Immature natural killer cell (primary cell): Measurements from ENCODE around the gene DUS4L. TPM values are rescaled to one million over a fixed set of nuclear protein-coding genes. Genes with fewer than 3 reads are reported as not detected.

Experiments used
- DNase-seq, 3 donors: peaks; one replicate each; pipeline ENCODE4 v3.0.0; 2022; ENCODE audit warnings: mixed read lengths in 1 of 3
- H3K27ac Mint-ChIP-seq, 6 donors: one replicate each; pipeline ENCODE4 v1.8.0; 2020; ENCODE audit warnings: mixed read lengths in 6 of 6, mild to moderate bottlenecking in 5 of 6, inconsistent platforms in 4 of 6, moderate library complexity in 3 of 6
- H3K27me3 Mint-ChIP-seq, 3 donors: one replicate each; pipeline ENCODE4 v1.8.0; 2020 to 2021; ENCODE audit warnings: low read depth in 3 of 3, mild to moderate bottlenecking in 3 of 3, mixed read lengths in 3 of 3, moderate library complexity in 3 of 3, inconsistent platforms in 1 of 3
- H3K36me3 Mint-ChIP-seq, 3 donors: one replicate each; pipeline ENCODE4 v1.8.0; 2020; ENCODE audit warnings: mixed read lengths in 3 of 3, inconsistent platforms in 2 of 3, mild to moderate bottlenecking in 2 of 3
- H3K4me1 Mint-ChIP-seq, 2 donors: one replicate each; pipeline ENCODE4 v1.8.0; 2020; ENCODE audit warnings: inconsistent platforms in 2 of 2, mild to moderate bottlenecking in 2 of 2, mixed read lengths in 2 of 2, moderate library complexity in 1 of 2
- H3K4me3 Mint-ChIP-seq, 5 donors: one replicate each; pipeline ENCODE4 v1.8.0; 2020; ENCODE audit warnings: mild to moderate bottlenecking in 5 of 5, mixed read lengths in 5 of 5, inconsistent platforms in 3 of 5, moderate library complexity in 3 of 5
- H3K9me3 Mint-ChIP-seq, 6 donors: one replicate each; pipeline ENCODE4 v1.8.0; 2020; ENCODE audit warnings: mild to moderate bottlenecking in 6 of 6, mixed read lengths in 6 of 6, inconsistent platforms in 4 of 6, moderate library complexity in 3 of 6
- polyA plus RNA-seq, 3 donors: library from polyadenylated mRNA; unstranded; fragments of 300-500 nt; fragmentation: Illumina TruSeq; gene quantifications; one replicate each; pipeline ENCODE4 v1.2.3, GENCODE V29; 2021

DUS4L gene
- polyA plus RNA-seq, 3 donors from 2014 or later, result 3.7 to 7.3 (median 4.1) TPM

DNA sequence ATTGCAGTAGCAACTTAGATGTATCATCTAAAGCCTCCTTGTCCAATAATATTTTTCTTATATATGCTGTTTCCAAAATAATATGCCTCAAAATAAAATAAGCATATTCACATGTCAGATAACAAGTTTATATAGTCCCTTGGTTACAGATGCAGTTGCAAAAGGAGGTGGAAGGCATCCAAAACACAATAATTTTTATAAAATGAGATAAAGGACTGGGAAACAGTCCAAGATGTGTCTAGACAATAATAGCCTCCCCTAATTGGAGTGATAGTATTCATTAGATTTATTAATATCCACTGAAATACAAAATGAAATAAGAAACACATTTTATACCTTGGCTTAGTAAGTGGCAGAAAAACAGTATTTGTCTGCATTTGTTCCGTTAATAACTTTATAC lies 46.6 kb downstream of the DUS4L start:
- H3K27ac Mint-ChIP-seq, result no peak overlapping the region
- peaks cover 14 to 27% (median 25%) of the 10 kb centered on the region in 3 donors for H3K36me3 Mint-ChIP-seq
- H3K4me3 Mint-ChIP-seq, result no peak overlapping the region
- H3K27me3 Mint-ChIP-seq, result no peaks in the 10 kb centered on the region
- no peak for DNase-seq
- no peaks in the 10 kb centered on the region for H3K9me3 Mint-ChIP-seq
- H3K4me1 Mint-ChIP-seq, result no peaks in the 10 kb centered on the region

DNA sequence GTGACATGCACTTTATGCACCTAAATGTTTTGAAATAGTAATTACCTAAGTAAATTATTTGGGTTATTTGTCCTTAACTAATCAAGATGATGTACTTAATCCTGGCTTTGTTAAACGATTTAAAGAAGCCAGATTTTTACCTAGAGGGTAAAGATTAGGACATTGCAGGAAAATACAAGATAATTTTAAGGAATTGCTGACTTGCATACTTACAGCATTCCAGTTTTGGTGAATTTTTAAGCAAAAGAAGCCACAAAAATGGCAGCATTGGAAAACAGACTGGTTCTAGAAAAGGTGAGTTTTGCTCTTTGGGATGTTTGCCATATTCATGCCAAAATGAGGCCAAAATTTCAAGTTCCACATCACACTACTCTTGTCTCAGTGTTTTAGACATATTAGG lies 49.7 kb downstream of the DUS4L start:
- Mint-ChIP-seq H3K9me3 (no peaks in the 10 kb centered on the region), H3K36me3 (peaks cover 20 to 34% (median 29%) of the 10 kb centered on the region in 3 donors), H3K4me1 (no peaks in the 10 kb centered on the region), H3K4me3 (no peak overlapping the region), H3K27ac (no peak overlapping the region), H3K27me3 (no peaks in the 10 kb centered on the region)
- no peak for DNase-seq

DNA sequence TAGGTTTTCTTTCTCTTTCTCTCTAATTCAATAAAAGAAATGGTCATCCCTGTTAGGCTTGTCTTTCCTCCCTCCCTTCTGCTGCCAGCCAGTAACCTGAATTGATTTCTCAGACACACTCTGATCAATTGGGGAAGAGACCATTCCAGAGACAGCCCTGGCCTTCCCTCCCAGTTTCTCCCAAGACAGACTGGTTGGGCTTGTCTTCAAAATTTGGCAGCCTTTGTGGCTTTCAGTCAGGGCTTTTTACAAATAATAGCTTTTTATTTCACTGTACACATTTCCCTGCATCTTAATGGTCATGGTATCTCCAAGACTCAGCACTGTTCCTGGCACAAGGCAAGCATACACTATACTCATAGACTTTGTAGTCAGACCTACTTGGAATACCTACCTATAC lies 50.2 kb downstream of the DUS4L start:
- no peaks in the 10 kb centered on the region for H3K27me3 Mint-ChIP-seq
- no peak overlapping the region for H3K4me3 Mint-ChIP-seq
- H3K4me1 Mint-ChIP-seq, result no peaks in the 10 kb centered on the region
- DNase-seq, result no peak
- H3K9me3 Mint-ChIP-seq, result no peaks in the 10 kb centered on the region
- peaks cover 16 to 30% (median 24%) of the 10 kb centered on the region in 3 donors for H3K36me3 Mint-ChIP-seq
- H3K27ac Mint-ChIP-seq, result no peak overlapping the region

DNA sequence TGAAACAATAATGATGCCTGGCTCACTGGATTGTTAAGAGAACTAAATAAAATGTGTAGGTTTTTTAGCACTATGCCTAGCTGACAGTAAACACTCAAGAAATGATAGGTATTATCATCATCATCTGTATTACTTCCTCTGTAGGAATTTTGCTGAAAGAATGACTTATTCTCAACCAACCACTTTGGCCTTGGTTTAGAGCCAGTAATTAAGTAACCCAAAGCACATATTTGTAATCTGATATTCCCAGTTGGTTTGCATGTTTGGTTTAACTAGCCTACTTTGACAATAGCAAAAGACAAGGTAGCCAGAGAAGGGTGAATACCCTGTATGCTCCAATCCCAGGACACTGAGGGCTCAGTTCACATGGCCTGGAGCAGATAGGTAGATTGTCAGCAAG lies 50.7 kb downstream of the DUS4L start:
- H3K9me3 Mint-ChIP-seq, result no peaks in the 10 kb centered on the region
- no peak for DNase-seq
- H3K4me3 Mint-ChIP-seq, result no peak overlapping the region
- no peak overlapping the region for H3K27ac Mint-ChIP-seq
- no peaks in the 10 kb centered on the region for H3K4me1 Mint-ChIP-seq
- no peaks in the 10 kb centered on the region for H3K27me3 Mint-ChIP-seq
- peaks cover 16 to 26% (median 20%) of the 10 kb centered on the region in 3 donors for H3K36me3 Mint-ChIP-seq

DNA sequence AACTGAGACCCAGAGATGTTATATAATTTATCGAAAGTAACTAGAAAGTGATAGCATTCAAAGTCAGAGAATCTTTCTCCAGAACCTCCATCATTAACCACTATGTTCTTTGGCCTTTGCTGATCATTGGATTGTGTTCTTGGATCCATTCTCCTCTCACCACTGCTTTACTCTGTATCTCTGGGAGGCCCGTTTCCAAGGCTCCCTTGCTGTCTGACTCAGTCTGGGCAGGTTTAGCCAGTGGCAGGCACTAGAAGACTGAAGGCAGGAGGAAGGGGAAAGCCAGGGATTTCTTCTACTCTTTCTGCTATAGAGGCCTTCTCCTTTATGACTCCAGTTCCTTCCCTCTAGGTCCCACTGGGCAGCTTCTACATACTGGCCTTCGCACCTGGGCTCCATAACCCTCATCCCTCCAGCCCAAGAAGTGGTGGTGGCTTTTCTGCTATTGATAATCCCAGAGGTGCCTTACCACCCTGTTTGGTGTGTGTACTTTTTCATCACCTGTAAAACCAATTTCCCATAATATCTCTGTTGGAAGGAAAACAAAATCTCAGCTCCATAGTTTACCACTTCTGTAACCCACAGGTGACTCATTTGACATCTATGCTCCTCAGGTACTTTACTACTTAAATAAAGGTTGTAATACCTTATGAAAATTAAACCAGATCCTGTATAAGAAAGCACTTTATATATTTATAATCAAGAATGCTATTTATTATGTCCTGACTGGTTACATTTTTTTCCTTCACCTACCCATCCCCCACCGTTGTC lies 52.3 kb downstream of the DUS4L start:
- Mint-ChIP-seq H3K27ac (no peak overlapping the region), H3K4me1 (no peaks in the 10 kb centered on the region), H3K36me3 (peaks cover 12 to 26% (median 20%) of the 10 kb centered on the region in 3 donors), H3K4me3 (no peak overlapping the region), H3K27me3 (no peaks in the 10 kb centered on the region), H3K9me3 (no peaks in the 10 kb centered on the region)
- DNase-seq, result no peak

DNA sequence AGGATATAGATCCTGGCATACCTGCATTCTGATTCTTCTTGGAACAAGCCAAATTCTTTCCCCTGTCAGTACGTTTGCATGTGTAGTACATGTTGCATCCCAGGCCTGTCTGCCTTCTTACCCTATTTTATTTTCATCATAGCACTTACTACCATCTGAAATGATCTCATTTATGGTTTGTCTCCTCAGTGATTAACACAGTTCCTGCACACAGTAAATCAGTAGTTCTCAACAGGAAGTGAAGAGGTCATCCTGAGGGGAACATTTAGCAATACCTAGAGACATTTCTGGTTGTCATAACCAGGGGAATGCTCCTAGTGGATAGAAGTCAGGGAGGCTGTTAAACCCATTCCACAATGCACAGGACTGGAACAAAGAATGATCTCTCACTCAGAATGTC lies 58.7 kb downstream of the DUS4L start:
- DNase-seq, result no peak
- peaks cover 0 to 1% (median 0%) of the 10 kb centered on the region in 6 donors for H3K9me3 Mint-ChIP-seq
- H3K27me3 Mint-ChIP-seq, result no peaks in the 10 kb centered on the region

DNA sequence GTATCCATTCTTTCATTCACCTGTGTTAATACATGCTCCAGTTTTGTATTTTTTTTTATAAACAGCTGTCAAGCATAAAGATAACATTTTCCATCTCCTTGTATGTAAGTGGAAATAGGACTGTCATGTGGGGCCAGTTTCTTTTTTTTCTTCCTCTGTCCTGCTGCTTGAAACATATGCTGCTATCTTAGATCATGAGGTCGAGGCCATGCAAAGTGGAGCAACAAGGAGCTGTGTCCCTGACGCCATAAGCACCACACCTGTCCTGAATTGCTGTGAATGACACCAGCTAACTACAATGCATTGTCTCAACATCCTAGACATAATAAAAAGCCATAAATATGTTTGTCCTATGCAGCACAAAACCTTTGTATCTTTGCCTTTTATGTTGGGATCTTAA lies 59.1 kb downstream of the DUS4L start:
- DNase-seq, result no peak
- no peaks in the 10 kb centered on the region for H3K27me3 Mint-ChIP-seq
- no peak overlapping the region for H3K4me3 Mint-ChIP-seq
- peaks cover 7 to 17% (median 7%) of the 10 kb centered on the region in 3 donors for H3K36me3 Mint-ChIP-seq
- H3K4me1 Mint-ChIP-seq, result no peaks in the 10 kb centered on the region
- H3K9me3 Mint-ChIP-seq, result peaks cover 0 to 2% (median 0%) of the 10 kb centered on the region in 6 donors
- H3K27ac Mint-ChIP-seq, result no peak overlapping the region

More for the DNA sequence above, 58.7 kb downstream of the DUS4L start:
- Mint-ChIP-seq H3K4me1 (no peaks in the 10 kb centered on the region), H3K36me3 (peaks cover 4 to 14% (median 7%) of the 10 kb centered on the region in 3 donors), H3K27ac (no peak overlapping the region), H3K4me3 (no peak overlapping the region)

DNA sequence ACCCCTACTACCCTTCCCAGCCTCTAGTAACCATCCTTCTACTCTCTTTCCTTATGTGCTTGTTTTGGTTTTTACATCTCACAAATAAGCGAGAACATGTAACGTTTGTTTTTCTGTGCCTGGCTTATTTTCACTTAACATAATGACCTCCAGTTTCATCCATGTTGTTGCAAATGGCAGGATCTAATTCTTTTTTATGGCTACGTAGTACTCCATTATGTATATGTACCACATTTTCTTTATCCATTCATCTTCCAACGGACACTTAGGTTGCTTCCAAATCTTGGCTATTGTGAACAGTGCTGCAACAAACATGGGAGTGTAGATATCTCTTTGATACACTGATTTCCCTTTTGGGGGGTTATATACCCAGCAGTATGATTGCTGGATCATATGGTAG lies 63.2 kb downstream of the DUS4L start:
- Mint-ChIP-seq H3K27ac (no peak overlapping the region), H3K36me3 (peaks cover 7 to 39% (median 25%) of the 10 kb centered on the region in 3 donors), H3K4me1 (no peaks in the 10 kb centered on the region), H3K9me3 (peaks cover 0 to 2% (median 0%) of the 10 kb centered on the region in 6 donors), H3K27me3 (no peaks in the 10 kb centered on the region), H3K4me3 (no peak overlapping the region)
- no peak for DNase-seq

Other genes with a start within 250 kb of the DUS4L start
- under 1 TPM in 2 of 3 donors, not detected in 1; 0.13 to 0.22 TPM for gene GPR22, start 93.9 kb upstream of the DUS4L start, polyA plus RNA-seq
- gene COG5, start 51 bp upstream of the DUS4L start, polyA plus RNA-seq, result 10 to 100 TPM; 16.8 to 30.5 (median 22.2) TPM
- gene BCAP29, start 16.3 kb downstream of the DUS4L start, polyA plus RNA-seq, result 10 to 100 TPM; 29.9 to 65.7 (median 46.5) TPM
- not detected for gene SLC26A4, start 96.9 kb downstream of the DUS4L start, polyA plus RNA-seq
- gene CBLL1, start 180.2 kb downstream of the DUS4L start, polyA plus RNA-seq, result 10 to 100 TPM; 41.1 to 89.0 (median 47.7) TPM
- gene SLC26A3, start 239.3 kb downstream of the DUS4L start, polyA plus RNA-seq, result not detected